RKO (cell line): ENCODE results near the gene TDRD7.

Experiments used
- DNase-seq: peaks from one replicate; pipeline ENCODE4 v3.0.0-alpha.2; 2016; ENCODE audit warnings: low spot score

Gene TDRD7

DNA sequence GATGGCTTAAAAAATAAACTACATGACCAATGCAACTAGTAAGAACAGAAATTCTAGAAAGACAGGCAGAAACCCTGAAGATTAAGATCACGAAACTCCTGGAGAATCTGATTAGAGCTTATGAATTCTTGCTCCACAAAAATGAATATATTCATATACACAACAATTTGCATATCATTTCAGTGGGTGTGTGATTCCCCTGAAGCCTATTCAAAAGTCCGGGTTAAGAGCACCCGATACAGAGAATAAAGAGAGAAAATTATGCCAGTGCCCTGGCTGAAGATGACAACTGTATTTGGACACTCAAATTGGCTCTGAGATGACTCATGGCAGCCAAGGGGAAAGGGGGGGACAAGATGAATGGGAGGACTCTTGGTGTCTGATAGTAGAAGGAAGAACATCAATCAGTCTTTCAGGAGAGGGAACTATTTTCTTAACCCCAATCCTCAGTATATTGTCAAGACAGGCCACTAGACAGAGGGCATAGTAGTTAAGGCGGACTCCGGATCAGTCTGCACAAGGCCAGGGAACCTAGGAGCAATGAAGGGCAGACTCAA, 95.6 kb downstream of the TDRD7 start:
- DNase-seq = no peak

DNA sequence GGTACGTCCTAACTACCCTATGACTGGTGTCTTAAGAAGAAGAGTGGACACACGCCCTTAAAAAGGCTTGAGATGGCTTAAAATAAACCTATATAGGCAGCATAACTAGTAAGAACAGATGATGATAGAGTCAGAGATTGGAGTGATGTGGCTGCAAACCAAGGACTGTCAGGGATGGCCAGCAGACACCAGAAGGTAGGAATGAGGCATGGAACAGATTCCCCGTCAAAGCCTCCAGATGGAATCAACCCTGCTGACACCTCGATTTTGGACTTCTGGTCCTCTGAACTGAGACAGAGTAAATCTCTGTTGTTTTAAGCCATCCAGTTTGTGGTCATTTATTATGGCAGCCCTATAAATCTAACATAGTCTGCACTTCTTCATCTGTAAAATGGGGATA, 97.0 kb downstream of the TDRD7 start:
- DNase-seq = no peak

DNA sequence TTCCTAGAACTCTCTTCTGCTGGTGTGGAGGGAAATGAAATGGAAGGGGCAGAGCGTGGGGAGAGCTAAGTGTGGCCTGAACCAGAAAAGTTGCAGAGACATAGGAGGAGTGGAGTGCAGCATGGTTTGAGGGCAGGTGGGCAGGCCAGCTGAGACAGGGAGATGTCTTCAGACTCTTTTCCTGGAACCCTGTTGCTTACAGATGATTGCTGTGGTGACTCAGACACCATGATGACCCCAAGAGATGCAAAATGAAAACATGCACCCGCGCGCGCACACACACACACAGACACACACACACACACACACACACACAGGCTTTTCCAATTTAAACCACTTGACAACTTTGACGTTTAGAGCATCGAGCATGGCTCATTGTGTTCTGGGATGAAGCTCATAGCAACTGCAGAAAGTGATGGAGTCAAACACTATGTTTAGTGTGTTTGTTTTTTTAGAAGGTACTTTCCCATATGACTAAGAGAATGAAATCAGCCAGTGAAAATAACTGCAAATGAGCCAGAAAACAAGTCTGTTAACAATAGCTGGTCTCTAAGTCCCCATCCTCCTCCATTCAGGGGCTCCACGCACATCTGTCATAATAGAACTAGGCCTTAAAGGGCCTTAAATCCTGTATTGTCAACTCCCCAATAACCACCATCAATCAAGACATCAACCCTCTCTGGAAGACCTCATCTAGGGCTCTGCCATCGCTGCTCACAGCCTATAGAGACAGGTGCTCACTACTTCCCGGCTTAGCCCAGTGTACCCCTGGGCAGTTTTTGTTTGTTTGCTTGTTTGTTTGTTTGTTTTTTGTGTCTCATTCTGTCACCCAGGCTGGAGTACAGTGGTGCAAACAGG, 99.1 kb downstream of the TDRD7 start:
- no peak for DNase-seq

- DNase-seq = no peak
Observed at GRCh38 chr9:97511655-97512427, 99.9 kb downstream of the TDRD7 start.

- no peak for DNase-seq
Observed at GRCh38 chr9:97512966-97513560, 101.2 kb downstream of the TDRD7 start.

DNA sequence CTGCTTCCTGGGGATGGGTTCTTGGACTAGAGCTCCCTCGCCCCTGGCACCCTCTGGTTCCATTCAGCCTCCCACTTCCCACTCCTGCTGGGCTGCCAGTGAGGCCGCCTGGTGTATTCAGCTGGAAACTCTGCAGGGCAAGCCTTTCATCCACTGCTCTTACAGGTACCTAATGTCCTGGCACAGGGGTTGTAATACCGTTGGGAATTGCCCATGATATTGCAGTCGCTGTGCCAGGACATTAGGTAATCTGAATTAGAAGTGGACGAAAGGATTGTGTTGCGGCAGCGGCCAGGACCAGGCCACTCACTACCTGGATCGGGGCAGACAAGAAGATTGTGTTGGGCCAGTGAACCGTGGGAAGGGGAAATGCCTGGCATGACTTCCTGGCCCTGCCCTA, 102.6 kb downstream of the TDRD7 start:
- DNase-seq = no peak

DNA sequence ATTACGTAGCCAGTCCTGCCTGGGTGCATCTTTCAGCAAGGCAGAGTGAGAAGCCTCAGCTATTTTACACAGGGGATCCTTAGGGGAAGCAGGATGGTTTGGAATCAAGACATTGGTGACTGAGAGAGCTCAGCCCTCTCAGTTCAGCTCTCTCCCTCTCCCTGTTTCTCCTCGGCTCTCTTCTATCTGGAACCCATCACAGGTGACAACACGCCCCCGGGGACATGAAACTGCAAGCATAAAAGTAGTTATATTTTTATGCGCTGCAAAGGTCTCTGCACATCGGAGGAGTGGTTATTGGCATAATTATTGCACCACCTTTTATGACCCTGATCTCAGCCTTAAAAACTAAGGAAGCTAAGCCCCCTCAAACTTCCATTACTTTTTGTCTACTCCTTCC, 103.8 kb downstream of the TDRD7 start:
- no peak for DNase-seq

- DNase-seq = no peak
Observed at GRCh38 chr9:97516111-97516510, 104.2 kb downstream of the TDRD7 start.

- no peak for DNase-seq
Observed at GRCh38 chr9:97517331-97518089, 105.6 kb downstream of the TDRD7 start.

GRCh38 chr9:97518166-97518908, 106.4 kb downstream of the TDRD7 start:
- no peak for DNase-seq

GRCh38 chr9:97518909-97519307, 107.0 kb downstream of the TDRD7 start:
- DNase-seq = peak; percentile 51

GRCh38 chr9:97519441-97519970, 107.6 kb downstream of the TDRD7 start:
- no peak for DNase-seq

DNA sequence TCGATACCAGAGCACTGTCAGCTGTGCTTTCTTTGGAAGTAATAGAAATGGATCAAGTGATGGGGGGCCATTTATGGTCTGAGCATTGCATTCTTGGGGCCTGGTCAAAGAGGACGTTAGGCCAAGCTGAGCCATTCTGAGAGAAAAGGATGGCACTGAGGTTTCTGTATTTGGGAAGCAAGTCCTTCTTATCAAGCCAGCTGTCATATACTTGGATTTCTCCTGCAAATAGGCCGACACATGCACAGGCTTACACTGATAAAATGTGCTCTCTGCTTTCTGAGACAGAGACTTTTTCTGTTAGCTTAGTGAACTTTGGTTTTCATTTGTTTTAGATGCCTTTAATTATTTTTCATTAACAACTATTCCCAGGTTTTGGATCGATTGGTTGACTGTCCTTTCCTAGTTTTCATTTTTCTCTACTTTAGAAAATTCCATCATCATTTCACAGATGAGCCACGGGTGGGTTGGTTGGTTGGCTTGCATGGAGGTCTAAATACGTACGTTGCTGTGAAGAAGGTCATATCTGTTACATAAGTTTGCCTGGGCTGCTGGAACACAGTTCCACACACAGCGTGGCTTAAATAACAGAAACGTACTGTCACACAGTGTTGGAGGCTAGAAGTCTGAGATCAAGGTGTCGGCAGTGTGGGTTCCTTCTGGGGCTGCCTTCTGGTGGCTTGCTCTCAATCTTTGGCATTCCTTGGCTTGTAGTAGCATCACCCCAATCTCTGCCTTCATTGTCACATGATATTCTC, 109.9 kb downstream of the TDRD7 start:
- no peak for DNase-seq

GRCh38 chr9:97524424-97524823, 112.5 kb downstream of the TDRD7 start:
- no peak for DNase-seq

DNA sequence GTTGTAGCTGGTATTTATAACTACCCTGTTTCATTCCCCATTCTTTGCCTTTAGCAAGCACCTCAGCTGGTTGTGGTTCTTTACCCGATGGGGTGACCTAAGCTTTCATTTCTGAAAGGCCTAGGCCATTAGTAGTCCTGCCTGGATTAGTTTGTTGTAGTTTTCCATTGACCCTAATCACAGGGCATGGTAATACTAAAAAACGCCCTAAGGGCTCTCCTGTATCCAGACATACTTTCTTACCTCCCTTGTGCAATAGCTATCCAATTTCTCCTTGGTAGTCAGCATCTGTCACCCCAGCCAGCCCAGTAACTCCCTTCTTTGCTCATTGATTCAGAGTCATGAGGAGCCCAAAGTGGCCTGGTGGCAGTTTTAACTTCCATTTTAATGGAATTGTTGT, 113.6 kb downstream of the TDRD7 start:
- no peak for DNase-seq

- no peak for DNase-seq
Observed at GRCh38 chr9:97526895-97527575, 115.1 kb downstream of the TDRD7 start.

DNA sequence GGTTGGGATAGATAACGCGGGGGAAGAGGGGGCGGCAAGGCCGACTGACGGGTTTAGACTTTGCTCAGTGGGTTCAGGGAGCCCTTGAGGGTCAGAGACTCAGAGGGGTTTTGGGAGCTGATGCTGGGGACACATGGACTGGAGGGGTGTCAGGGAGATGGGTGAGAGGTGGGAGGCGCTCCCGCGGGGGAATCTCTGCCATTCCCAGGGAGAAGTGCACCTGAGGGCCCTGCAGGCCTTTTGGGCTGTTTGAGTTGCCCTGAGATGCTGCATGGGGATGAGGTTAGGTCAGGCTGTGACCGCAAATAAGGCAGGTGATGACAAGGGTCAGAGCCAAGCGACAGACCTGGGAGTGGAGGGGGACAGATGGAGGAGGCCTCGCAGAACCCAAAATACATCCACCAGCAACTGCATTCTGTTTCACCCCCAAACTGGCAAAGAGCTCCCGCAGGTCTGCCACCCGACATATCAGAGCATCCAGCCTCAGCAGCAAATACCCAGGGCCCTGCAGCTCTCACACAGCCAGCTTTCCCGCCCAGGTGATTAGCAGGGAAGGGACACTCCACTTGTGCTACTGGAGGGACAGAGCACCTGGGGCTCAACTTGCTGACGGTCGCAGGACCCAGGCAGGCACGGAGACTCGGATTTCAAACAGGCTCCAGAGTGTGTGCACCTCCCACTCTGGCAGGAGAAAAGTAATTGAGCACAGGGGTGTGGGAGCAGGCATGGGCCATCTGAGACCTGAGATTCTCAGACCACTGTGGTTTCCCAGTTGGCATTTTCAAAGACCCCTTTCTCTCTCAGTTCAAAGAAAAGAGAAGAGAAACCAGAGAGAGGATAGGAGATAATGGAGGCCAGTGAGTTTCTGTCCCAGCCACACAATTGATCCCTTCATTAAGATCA, 116.0 kb downstream of the TDRD7 start:
- no peak for DNase-seq

GRCh38 chr9:97528529-97529230, 116.8 kb downstream of the TDRD7 start:
- no peak for DNase-seq
